Suprapubic skin (tissue), 4 donors: Measurements from ENCODE around the gene RTCB. TPM values are rescaled to one million over a fixed set of nuclear protein-coding genes. Genes with fewer than 3 reads are reported as not detected.

Experiments
- DNase-seq, 2 donors: peaks; one replicate each; pipeline ENCODE4 v3.0.0-alpha.2; 2019; ENCODE audit warnings: low spot score in 2 of 2
- H3K27ac ChIP-seq: fragments of 200-600 bp; sonication (generic); one replicate; pipeline ENCODE4 v1.5.1; 2019
- H3K27me3 ChIP-seq: fragments of 200-600 bp; sonication (generic); one replicate; pipeline ENCODE4 v1.5.1; 2019
- H3K36me3 ChIP-seq: fragments of 200-600 bp; sonication (generic); one replicate; pipeline ENCODE4 v1.5.1; 2019
- H3K4me1 ChIP-seq: fragments of 200-600 bp; sonication (generic); one replicate; pipeline ENCODE4 v1.5.1; 2019
- H3K4me3 ChIP-seq: fragments of 200-600 bp; sonication (generic); one replicate; pipeline ENCODE4 v1.5.1; 2019; ENCODE audit warnings: mild to moderate bottlenecking
- H3K9me3 ChIP-seq: fragments of 200-600 bp; sonication (generic); one replicate; pipeline ENCODE4 v1.5.1; 2019
- CTCF ChIP-seq, 2 donors: fragments of 200-600 bp in 1 of 2; fragments of 450-650 bp in 1 of 2; sonication (generic) in 1 of 2; IDR thresholded peaks; one replicate each; pipeline ENCODE4 v1.5.1; 2016 to 2019; ENCODE audit warnings: antibody characterized with exemption in 2 of 2, mild to moderate bottlenecking in 1 of 2, moderate library complexity in 1 of 2
- EP300 ChIP-seq: sonication (generic); formaldehyde crosslinking; IDR thresholded peaks from one replicate; pipeline ENCODE4 v1.6.1; 2017; ENCODE audit warnings: antibody characterized with exemption
- POLR2A ChIP-seq, 2 donors: fragments of 450-650 bp; IDR thresholded peaks; one replicate each; pipeline ENCODE4 v1.6.1; 2017; ENCODE audit warnings: antibody characterized with exemption in 2 of 2, mild to moderate bottlenecking in 2 of 2, moderate library complexity in 2 of 2
- POLR2AphosphoS5 ChIP-seq, 3 donors: sonication (generic); formaldehyde crosslinking; IDR thresholded peaks; one replicate each; pipeline ENCODE4 v1.6.1; 2017; ENCODE audit warnings: antibody characterized with exemption in 3 of 3
- WGBS: methylation state at CpG from one replicate; pipeline ENCODE4 v1.1.5; 2018; 5-methylcytosine and 5-hydroxymethylcytosine counted together
- total RNA-seq, 4 donors: library from RNA; depleted of rRNA; stranded (reverse); fragments of >200 nt; gene quantifications; one replicate each; pipeline ENCODE4 v1.1.0, GENCODE V29; 2016

RTCB gene
- total RNA-seq, 4 donors from 2014 or later: 75.1 to 117 (median 97.2) TPM

- DNase-seq: no peak
- H3K4me3 ChIP-seq: no peak overlapping the region
- H3K27me3 ChIP-seq: no peaks in the 10 kb centered on the region
- 60% methylated on average over 5 of the region's 5 CpGs for WGBS
- H3K36me3 ChIP-seq: peaks cover 5% of the 10 kb centered on the region
- H3K9me3 ChIP-seq: no peaks in the 10 kb centered on the region
- no peak overlapping the region for H3K27ac ChIP-seq
- TF ChIP-seq EP300 (no peak), POLR2AphosphoS5 (IDR thresholded peaks at IDR 0.05) (no peak), CTCF (IDR thresholded peaks at IDR 0.05) (no peak), POLR2A (IDR thresholded peaks at IDR 0.05) (no peak)
- no peaks in the 10 kb centered on the region for H3K4me1 ChIP-seq
These were observed 31.1 kb downstream of the RTCB start for GRCh38 chr22:32380991-32381390.

- H3K36me3 ChIP-seq: no peaks in the 10 kb centered on the region
- H3K4me1 ChIP-seq: no peaks in the 10 kb centered on the region
- 45% methylated on average over 4 of the region's 4 CpGs for WGBS
- TF ChIP-seq CTCF (IDR thresholded peaks at IDR 0.05): peak in 1 of 2 donors; percentile 42
- TF ChIP-seq POLR2AphosphoS5 (IDR thresholded peaks at IDR 0.05): no peak
- no peak overlapping the region for H3K27ac ChIP-seq
- no peak overlapping the region for H3K4me3 ChIP-seq
- H3K9me3 ChIP-seq: no peaks in the 10 kb centered on the region
- no peak for DNase-seq
- H3K27me3 ChIP-seq: no peaks in the 10 kb centered on the region
These were observed 33.3 kb downstream of the RTCB start for GRCh38 chr22:32378707-32379272.

GRCh38 chr22:32376681-32377080 is 35.4 kb downstream of the RTCB start:
- Histone ChIP-seq H3K9me3 (no peaks in the 10 kb centered on the region), H3K27me3 (no peaks in the 10 kb centered on the region), H3K27ac (no peak overlapping the region), H3K4me1 (no peaks in the 10 kb centered on the region), H3K4me3 (no peak overlapping the region), H3K36me3 (no peaks in the 10 kb centered on the region)
- WGBS: 90% methylated on average over 4 of the region's 5 CpGs
- DNase-seq: no peak
- no peak for TF ChIP-seq CTCF (IDR thresholded peaks at IDR 0.05)
- no peak for TF ChIP-seq EP300
- no peak for TF ChIP-seq POLR2AphosphoS5 (IDR thresholded peaks at IDR 0.05)
- no peak for TF ChIP-seq POLR2A (IDR thresholded peaks at IDR 0.05)

- WGBS: 80% methylated on average over 6 of the region's 7 CpGs
- H3K9me3 ChIP-seq: no peaks in the 10 kb centered on the region
- H3K4me1 ChIP-seq: no peaks in the 10 kb centered on the region
- H3K36me3 ChIP-seq: no peaks in the 10 kb centered on the region
- no peaks in the 10 kb centered on the region for H3K27me3 ChIP-seq
- H3K27ac ChIP-seq: no peak overlapping the region
- TF ChIP-seq EP300 (no peak), POLR2A (IDR thresholded peaks at IDR 0.05) (no peak), POLR2AphosphoS5 (IDR thresholded peaks at IDR 0.05) (no peak), CTCF (IDR thresholded peaks at IDR 0.05) (no peak)
- no peak overlapping the region for H3K4me3 ChIP-seq
- DNase-seq: no peak
These were observed 36.2 kb downstream of the RTCB start for GRCh38 chr22:32375678-32376450.

GRCh38 chr22:32364210-32364609 is 47.8 kb downstream of the RTCB start:
- Histone ChIP-seq H3K27ac (no peak overlapping the region), H3K36me3 (no peaks in the 10 kb centered on the region), H3K4me3 (no peak overlapping the region), H3K9me3 (no peaks in the 10 kb centered on the region), H3K27me3 (no peaks in the 10 kb centered on the region), H3K4me1 (no peaks in the 10 kb centered on the region)
- TF ChIP-seq CTCF (IDR thresholded peaks at IDR 0.05): no peak
- no peak for TF ChIP-seq EP300
- no peak for TF ChIP-seq POLR2AphosphoS5 (IDR thresholded peaks at IDR 0.05)
- no peak for TF ChIP-seq POLR2A (IDR thresholded peaks at IDR 0.05)
- 86% methylated on average over 5 of the region's 5 CpGs for WGBS
- DNase-seq: no peak
